ENCODE measurements around the gene PCYT1A. TPM values are rescaled to one million over a fixed set of nuclear protein-coding genes. Genes with fewer than 3 reads are reported as not detected.

PCYT1A gene
- total RNA-seq, 1 donor from 2014 or later: 55.2 TPM

DNA sequence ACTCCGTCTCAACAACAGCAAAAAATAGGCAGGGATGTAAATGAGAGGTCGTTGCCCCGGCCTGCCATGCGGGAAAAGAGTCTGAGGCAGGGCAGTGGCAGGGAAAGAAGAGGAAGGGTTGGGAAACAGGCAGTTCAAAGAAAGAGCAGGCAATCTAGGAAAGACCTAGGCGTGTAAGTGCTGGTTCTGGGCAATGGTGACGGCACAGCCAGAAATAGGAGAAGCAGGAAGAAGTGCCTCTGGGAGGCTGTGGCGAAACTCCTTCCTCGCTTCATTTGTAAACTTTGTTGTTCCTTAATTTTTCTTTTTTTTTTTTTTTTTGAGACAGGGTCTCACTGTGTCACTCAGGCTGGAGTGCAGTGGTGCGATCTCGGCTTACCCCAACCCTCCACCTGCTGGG, 66.9 kb downstream of the PCYT1A start:
- no peaks in the 10 kb centered on the region for H3K36me3 Mint-ChIP-seq (ENCODE audit: low read depth, unreplicated experiment)
- no peaks in the 10 kb centered on the region for H3K4me1 Mint-ChIP-seq (ENCODE audit: unreplicated experiment)
- no peak overlapping the region for H3K27ac Mint-ChIP-seq (ENCODE audit: unreplicated experiment)
- DNase-seq (ENCODE audit: low spot score): no peak
- H3K9me3 Mint-ChIP-seq (ENCODE audit: unreplicated experiment): no peaks in the 10 kb centered on the region
- TF ChIP-seq, protein P1, sequence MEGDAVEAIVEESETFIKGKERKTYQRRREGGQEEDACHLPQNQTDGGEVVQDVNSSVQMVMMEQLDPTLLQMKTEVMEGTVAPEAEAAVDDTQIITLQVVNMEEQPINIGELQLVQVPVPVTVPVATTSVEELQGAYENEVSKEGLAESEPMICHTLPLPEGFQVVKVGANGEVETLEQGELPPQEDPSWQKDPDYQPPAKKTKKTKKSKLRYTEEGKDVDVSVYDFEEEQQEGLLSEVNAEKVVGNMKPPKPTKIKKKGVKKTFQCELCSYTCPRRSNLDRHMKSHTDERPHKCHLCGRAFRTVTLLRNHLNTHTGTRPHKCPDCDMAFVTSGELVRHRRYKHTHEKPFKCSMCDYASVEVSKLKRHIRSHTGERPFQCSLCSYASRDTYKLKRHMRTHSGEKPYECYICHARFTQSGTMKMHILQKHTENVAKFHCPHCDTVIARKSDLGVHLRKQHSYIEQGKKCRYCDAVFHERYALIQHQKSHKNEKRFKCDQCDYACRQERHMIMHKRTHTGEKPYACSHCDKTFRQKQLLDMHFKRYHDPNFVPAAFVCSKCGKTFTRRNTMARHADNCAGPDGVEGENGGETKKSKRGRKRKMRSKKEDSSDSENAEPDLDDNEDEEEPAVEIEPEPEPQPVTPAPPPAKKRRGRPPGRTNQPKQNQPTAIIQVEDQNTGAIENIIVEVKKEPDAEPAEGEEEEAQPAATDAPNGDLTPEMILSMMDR (IDR thresholded peaks at IDR 0.05; ENCODE audit: unreplicated experiment): no peak
- H3K4me3 Mint-ChIP-seq (ENCODE audit: unreplicated experiment): no peak overlapping the region
- H3K27me3 Mint-ChIP-seq (ENCODE audit: unreplicated experiment): peaks cover 5% of the 10 kb centered on the region

DNA sequence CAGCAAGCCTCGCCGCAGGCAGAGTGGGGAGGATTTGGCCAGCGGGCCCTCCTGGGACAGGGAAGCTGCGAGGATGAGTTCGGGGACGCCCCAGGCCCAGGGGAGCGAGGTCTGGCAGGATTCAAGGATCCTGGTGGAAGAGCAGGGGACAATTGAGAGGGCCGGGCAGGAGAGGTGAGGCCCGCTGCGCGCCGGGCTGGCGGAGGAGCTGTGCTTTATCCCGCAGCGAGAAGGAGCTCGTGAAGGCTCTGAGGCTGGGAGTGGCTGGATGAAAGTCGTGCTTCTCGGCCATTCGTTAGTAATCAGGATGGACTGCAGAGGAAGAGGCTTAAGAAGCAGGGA, 67.6 kb downstream of the PCYT1A start:
- no peak overlapping the region for H3K4me3 Mint-ChIP-seq (ENCODE audit: unreplicated experiment)
- H3K4me1 Mint-ChIP-seq (ENCODE audit: unreplicated experiment): no peaks in the 10 kb centered on the region
- H3K36me3 Mint-ChIP-seq (ENCODE audit: low read depth, unreplicated experiment): no peaks in the 10 kb centered on the region
- TF ChIP-seq, protein P1 (IDR thresholded peaks at IDR 0.05; ENCODE audit: unreplicated experiment): no peak
- no peak for DNase-seq (ENCODE audit: low spot score)
- H3K27ac Mint-ChIP-seq (ENCODE audit: unreplicated experiment): no peak overlapping the region
- no peaks in the 10 kb centered on the region for H3K9me3 Mint-ChIP-seq (ENCODE audit: unreplicated experiment)
- H3K27me3 Mint-ChIP-seq (ENCODE audit: unreplicated experiment): peaks cover 7% of the 10 kb centered on the region

DNA sequence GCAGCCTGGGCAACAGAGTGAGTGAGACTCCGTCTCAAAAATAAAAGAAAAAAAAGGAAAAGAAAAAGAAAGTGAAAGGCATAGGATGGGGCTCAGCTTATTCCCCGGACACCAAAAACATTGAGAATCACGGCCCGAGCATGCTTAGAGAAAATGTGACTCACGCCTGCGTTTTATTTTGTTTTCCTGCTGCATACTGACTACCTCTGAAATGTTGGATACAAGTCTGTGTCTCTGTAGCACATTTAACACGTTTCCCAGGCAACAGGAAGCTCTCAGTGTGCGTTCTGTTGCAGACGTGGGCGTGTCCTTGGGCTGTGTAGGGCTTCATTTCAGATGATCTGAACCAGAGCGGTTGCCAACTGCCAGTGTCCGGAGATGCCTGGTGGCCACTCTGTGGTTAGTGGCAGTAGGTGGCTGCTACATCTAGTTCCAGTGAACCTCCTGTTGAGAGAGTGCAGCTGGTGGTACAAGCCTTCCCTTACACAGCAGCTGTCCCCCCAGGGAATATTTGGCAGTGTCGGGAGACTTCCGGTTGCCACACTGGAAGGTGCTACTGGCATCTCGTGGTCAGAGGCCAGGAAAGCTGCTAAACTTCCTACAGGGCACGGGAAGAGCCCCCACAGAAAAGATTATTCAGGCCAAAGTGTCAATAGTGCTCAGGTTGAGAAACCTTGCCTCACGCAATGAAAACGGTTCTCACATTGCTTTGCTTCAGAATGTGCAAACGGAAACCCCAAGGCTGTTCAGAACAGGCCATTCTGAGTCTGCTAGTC, 68.1 kb downstream of the PCYT1A start:
- TF ChIP-seq, protein P1 (IDR thresholded peaks at IDR 0.05; ENCODE audit: unreplicated experiment): no peak
- H3K4me1 Mint-ChIP-seq (ENCODE audit: unreplicated experiment): no peaks in the 10 kb centered on the region
- DNase-seq (ENCODE audit: low spot score): no peak
- no peaks in the 10 kb centered on the region for H3K36me3 Mint-ChIP-seq (ENCODE audit: low read depth, unreplicated experiment)
- no peak overlapping the region for H3K27ac Mint-ChIP-seq (ENCODE audit: unreplicated experiment)
- H3K9me3 Mint-ChIP-seq (ENCODE audit: unreplicated experiment): no peaks in the 10 kb centered on the region
- H3K27me3 Mint-ChIP-seq (ENCODE audit: unreplicated experiment): peaks cover 7% of the 10 kb centered on the region
- H3K4me3 Mint-ChIP-seq (ENCODE audit: unreplicated experiment): no peak overlapping the region

- TF ChIP-seq, protein P1 (IDR thresholded peaks at IDR 0.05; ENCODE audit: unreplicated experiment): no peak
- Mint-ChIP-seq H3K36me3 (ENCODE audit: low read depth, unreplicated experiment) (peaks cover 3% of the 10 kb centered on the region), H3K9me3 (ENCODE audit: unreplicated experiment) (no peaks in the 10 kb centered on the region), H3K27me3 (ENCODE audit: unreplicated experiment) (peaks cover 11% of the 10 kb centered on the region), H3K4me3 (ENCODE audit: unreplicated experiment) (no peak overlapping the region), H3K4me1 (ENCODE audit: unreplicated experiment) (no peaks in the 10 kb centered on the region), H3K27ac (ENCODE audit: unreplicated experiment) (no peak overlapping the region)
- DNase-seq (ENCODE audit: low spot score): no peak
These were observed 69.3 kb downstream of the PCYT1A start for GRCh38 chr3:196218155-196218712.

All from endothelial cell (in vitro differentiated cells).